Effector memory CD4-positive, alpha-beta T cell (primary cell): ENCODE data around the gene DDX19B.

ENCODE experiments used
- DNase-seq, 3 donors: peaks; one replicate each; pipeline ENCODE4 v3.0.0-alpha.2; 2020
- H3K27ac ChIP-seq: 2 replicates; pipeline ENCODE4 v1.7.0; 2013; ENCODE audit warnings: mild to moderate bottlenecking, low read length, moderate library complexity; ENCODE audit not compliant: insufficient read depth, poor library complexity, severe bottlenecking
- H3K27me3 ChIP-seq: replicated peaks from 2 replicates; pipeline ENCODE4 v1.7.0; 2013; ENCODE audit warnings: mild to moderate bottlenecking, low read length; ENCODE audit not compliant: insufficient read depth, control insufficient read depth, poor library complexity, severe bottlenecking
- H3K36me3 ChIP-seq: 2 replicates; pipeline ENCODE4 v1.7.0; 2013; ENCODE audit warnings: mild to moderate bottlenecking, low read length, moderate library complexity; ENCODE audit not compliant: control insufficient read depth, insufficient read depth
- H3K4me1 ChIP-seq: 2 replicates; pipeline ENCODE4 v1.7.0; 2013; ENCODE audit warnings: low read length, mild to moderate bottlenecking; ENCODE audit not compliant: control insufficient read depth, insufficient read depth, poor library complexity, severe bottlenecking
- H3K4me3 ChIP-seq: 2 replicates; pipeline ENCODE4 v1.7.0; 2013; ENCODE audit warnings: low read length, low read depth, mild to moderate bottlenecking; ENCODE audit not compliant: insufficient read depth, poor library complexity, severe bottlenecking
- H3K9me3 ChIP-seq: 2 replicates; pipeline ENCODE4 v1.7.0; 2013; ENCODE audit warnings: mild to moderate bottlenecking, low read length, moderate library complexity; ENCODE audit not compliant: control insufficient read depth

The DDX19B gene

DNA sequence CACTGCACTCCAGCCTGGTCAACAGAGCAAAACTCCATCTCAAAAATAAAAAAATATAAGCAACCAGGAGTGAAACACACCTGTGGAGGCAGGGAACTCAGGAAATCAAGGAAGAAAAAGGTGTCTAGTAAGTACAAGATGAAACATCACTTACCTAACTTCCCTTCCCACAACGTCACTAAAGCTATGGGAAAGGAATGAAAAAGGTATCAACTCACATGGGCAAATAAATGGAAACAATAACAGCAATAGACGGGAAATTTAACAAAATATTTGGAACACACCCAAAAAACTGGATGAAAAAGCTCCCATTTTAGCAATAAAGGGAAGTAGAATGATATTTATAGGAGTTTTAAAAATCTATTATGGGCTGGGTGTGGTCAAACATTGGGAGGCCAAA lies 78.8 kb downstream of the DDX19B start:
- peaks cover 16% of the 10 kb centered on the region for H3K4me1 ChIP-seq
- no peak overlapping the region for H3K4me3 ChIP-seq
- no peaks in the 10 kb centered on the region for H3K27me3 ChIP-seq
- H3K9me3 ChIP-seq: no peaks in the 10 kb centered on the region
- peaks cover 19% of the 10 kb centered on the region for H3K36me3 ChIP-seq
- DNase-seq: no peak
- no peak overlapping the region for H3K27ac ChIP-seq

DNA sequence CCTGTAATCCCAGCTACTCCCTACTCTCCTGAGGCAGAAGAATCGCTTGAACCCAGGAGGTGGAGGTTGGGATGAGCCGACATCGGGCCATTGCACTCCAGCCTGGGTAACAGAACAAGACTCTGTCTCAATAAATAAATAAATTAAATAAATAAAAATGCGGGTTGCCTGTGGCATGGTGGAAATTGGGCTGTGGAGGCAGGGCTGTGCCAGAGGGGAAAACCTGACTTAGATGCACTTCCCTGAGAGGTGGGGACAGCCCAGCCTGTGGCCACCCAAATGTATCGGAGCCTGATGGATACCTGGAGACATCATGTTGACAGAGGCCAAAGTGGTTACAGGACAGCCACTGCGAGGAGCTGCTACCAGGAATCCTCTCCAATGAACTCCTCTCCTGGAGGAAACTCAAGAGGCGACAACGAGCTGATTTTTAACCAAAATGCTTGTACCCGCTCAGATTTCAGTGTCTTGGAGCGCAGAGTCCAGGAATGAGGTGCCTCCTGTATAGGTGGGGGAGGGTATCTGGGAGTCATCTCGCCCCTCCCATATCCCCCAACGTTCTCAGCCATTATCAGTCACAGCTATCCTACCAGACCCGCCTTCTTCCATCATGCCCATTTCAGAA lies 80.0 kb downstream of the DDX19B start:
- Histone ChIP-seq H3K4me3 (no peak overlapping the region), H3K27ac (no peak overlapping the region), H3K4me1 (peaks cover 16% of the 10 kb centered on the region), H3K9me3 (no peaks in the 10 kb centered on the region), H3K27me3 (no peaks in the 10 kb centered on the region), H3K36me3 (peaks cover 19% of the 10 kb centered on the region)
- no peak for DNase-seq

DNA sequence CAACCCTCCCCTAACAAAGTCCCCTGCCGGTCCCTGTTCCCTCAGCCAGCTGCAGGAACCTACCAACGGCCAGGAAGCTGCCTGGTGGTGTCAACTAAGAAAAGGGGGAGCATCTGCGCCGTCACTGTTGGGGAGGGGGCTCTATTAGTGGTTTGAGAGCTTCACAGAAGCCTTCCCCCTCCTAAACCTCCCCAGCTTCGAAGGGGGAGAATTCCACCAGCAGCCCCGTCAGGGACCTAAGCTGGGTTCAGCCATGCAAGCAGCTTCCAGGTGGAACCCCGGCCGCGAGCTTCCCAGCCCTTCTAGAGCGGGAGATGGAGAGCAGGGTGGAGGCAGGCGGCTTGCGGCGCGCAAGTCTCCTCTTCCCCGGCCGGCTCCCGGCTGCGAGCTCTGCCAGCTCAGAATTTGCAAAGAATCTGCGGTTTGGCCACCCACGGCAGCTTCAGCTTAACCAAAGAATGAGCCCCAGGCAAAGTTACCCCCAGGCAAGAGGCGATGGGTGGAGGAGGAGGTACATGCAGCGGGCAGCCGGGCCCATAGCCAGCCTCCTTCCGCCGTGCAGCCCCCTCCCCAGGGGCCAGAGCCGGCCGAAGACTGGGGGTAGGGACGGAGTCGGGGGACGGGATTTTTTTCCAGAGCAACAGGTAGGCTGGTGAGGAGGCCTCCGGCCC lies 81.4 kb downstream of the DDX19B start:
- H3K9me3 ChIP-seq: no peaks in the 10 kb centered on the region
- DNase-seq: peak; percentile 30 to 39 (median 33)
- H3K27ac ChIP-seq: peak overlapping the region; percentile 72
- peak overlapping the region; percentile 70 for H3K4me3 ChIP-seq
- H3K36me3 ChIP-seq: peaks cover 14% of the 10 kb centered on the region
- H3K27me3 ChIP-seq: no peaks in the 10 kb centered on the region
- peaks cover 16% of the 10 kb centered on the region for H3K4me1 ChIP-seq

DNA sequence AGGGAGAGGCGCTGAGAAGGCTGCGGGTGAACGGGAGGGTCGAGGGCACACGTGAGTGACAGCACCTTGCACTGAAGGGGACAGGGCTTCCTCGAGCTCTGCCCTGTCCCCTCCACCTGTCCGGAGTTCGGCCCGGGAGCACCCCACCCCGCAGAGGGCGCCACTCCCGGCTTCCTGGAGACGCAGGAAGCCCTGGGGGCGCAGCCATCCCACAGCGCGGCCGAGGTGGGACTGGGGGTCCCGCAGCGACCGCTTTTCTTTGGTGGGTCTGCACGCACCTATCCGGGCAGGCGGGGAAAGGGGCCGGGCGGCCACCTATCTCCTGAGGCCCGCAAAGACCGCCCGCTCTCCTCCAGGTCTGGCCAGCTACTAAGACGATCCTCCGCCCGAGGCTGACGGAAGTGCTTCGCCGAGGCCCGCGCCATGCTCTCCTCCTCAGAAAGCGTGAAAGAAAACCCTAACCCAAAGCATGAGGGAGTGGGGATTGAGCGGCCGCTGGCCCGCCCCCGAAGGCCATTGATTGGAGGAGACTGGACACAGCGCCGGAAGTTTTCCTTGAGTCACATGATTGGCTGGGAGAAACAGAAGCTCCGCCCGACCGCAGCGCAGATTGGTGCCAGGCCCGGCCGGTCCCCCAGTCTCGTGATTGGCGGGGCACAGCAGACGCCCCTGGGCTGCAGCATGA lies 82.1 kb downstream of the DDX19B start:
- peak overlapping the region; percentile 70 for H3K4me3 ChIP-seq
- no peaks in the 10 kb centered on the region for H3K27me3 ChIP-seq
- peaks cover 10% of the 10 kb centered on the region for H3K36me3 ChIP-seq
- H3K9me3 ChIP-seq: no peaks in the 10 kb centered on the region
- DNase-seq: peak; percentile 89 to 95 (median 93)
- peak overlapping the region; percentile 72 for H3K27ac ChIP-seq
- H3K4me1 ChIP-seq: peaks cover 16% of the 10 kb centered on the region

DNA sequence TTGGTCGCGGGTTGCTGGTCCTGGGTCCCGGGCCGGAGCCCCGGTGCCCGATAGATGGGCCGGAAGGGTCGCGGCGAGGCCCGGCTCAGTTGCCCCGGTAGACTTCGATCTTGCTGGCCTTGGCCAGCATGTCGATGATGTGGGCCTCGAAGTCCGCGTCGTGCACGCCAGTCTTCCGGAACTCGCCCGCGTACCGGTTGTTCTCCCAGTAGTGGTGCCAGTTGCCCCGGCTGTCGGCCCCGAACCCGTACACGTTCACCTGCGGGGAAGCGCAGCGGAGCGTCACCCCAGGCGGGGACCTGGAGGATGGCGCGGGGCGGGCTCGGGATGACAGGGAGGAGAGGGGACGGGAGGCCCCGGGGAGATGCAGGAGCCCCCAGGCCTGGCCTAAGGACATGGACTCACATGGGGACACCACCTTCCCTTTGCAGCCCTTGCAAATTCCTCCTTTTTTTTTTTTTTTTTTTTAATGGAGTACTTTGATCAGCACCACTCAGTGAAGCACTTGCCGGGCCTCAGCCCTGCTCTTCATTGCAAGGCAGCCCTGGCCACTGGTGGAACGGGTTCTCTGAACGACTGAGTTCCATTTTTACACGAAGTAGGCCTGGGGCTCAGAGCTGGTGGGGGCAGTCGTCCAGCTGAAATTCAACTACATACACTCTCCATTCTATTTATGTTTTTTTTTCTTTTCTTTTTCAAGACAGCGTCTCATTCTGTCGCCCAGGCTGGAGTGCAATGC lies 82.8 kb downstream of the DDX19B start:
- H3K4me3 ChIP-seq: peak overlapping the region; percentile 70
- peaks cover 5% of the 10 kb centered on the region for H3K36me3 ChIP-seq
- DNase-seq: no peak
- H3K9me3 ChIP-seq: no peaks in the 10 kb centered on the region
- peak overlapping the region; percentile 72 for H3K27ac ChIP-seq
- H3K27me3 ChIP-seq: no peaks in the 10 kb centered on the region
- peaks cover 16% of the 10 kb centered on the region for H3K4me1 ChIP-seq

DNA sequence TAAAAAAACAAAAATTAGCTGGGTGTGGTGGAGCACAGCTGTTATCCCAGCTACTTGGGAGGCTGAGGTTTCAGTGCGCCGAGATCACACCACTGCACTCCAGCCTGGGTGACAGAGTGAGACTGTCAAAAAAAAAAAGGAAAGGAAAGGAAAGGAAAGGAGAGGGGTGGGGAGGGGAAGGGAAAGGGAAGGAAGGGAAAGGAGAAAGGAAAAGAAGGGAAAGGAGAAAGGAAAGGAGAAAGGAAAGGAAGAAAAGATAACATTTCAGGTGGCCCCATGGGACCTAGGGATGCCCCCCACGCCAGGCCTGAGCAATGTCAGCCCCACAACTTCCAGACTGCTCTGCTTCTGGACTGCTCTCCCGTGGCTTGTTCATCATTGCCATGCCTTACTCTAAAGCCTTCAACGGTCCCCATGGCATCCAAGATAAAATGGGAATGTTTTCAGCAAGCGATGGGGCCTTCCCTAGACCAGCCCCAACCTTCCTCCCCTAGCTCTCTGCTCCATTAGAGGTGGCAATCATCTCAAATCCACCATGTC lies 84.5 kb downstream of the DDX19B start:
- H3K27me3 ChIP-seq: no peaks in the 10 kb centered on the region
- H3K4me1 ChIP-seq: peaks cover 16% of the 10 kb centered on the region
- H3K9me3 ChIP-seq: no peaks in the 10 kb centered on the region
- DNase-seq: no peak
- H3K4me3 ChIP-seq: no peak overlapping the region
- peaks cover 5% of the 10 kb centered on the region for H3K36me3 ChIP-seq
- H3K27ac ChIP-seq: no peak overlapping the region
